ENCODE data around the gene PSMB11. TPM values are rescaled to one million over a fixed set of nuclear protein-coding genes. Genes with fewer than 3 reads are reported as not detected.

PSMB11 gene
- total and polyA plus RNA-seq, 10 of the 15 experiments (the other 5 are each of a cell fraction or from before 2014, with no cell fraction given) = not detected

DNA sequence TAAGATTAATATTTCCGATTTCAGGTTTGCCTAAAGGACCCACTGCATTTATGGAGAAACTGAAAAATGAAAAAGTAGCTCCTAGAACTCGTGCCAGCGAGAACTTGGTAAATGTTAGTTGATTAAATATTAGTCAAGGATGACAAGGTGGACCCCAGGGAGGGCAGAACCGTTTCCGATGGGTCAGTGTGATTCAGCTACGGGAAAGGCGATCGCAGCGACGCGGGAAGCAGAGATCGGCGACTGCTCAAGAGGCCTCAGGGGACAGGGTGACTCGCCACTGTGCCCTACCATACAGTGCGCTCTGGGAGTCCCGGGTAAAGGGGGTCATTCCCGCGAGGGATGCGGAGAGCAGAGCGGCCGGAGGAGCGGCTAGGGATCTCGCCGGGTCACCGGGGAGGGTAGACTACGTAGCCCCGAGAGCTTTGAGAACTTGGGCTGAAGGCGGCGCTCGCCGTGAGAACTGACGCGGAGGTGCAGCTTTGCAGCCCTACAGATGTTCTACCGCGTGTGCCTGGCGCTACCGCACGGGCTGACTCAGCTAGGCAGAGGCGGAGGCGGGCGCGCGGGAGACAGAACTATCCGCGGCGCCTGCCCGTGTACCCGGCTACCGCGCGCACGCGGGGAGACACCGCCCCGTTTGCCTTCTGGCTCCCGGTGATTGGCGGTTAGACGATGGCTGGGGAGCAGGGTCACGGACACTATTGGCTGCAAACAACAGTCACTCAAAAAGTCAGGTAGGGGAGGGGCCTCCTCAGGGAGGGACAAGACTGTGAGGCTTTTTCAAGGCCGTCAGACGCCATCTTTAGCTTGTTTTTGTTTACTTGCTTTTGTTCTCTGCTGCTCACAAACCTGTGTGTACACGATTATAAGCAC is 35.2 kb upstream of the PSMB11 start (continued):
- TF ChIP-seq NR2C2 (IDR thresholded peaks at IDR 0.05; ENCODE audit: borderline replicate concordance, control insufficient read depth, insufficient read length, low read depth) = no peak
- TF ChIP-seq, protein P1, sequence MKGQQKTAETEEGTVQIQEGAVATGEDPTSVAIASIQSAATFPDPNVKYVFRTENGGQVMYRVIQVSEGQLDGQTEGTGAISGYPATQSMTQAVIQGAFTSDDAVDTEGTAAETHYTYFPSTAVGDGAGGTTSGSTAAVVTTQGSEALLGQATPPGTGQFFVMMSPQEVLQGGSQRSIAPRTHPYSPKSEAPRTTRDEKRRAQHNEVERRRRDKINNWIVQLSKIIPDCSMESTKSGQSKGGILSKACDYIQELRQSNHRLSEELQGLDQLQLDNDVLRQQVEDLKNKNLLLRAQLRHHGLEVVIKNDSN (IDR thresholded peaks at IDR 0.05; ENCODE audit: borderline replicate concordance, extremely low read length, insufficient read depth, low read depth, low read length) = no peak
- TF ChIP-seq POLR2A (IDR thresholded peaks at IDR 0.05; ENCODE audit: low read depth, low read length) = peak; percentile 99
- TF ChIP-seq CREM (IDR thresholded peaks at IDR 0.05; ENCODE audit: low read depth) = 0 out of 2 replicates have a peak, but pooled peaks have one; percentile 43
- no peak for TF ChIP-seq YBX1 (IDR thresholded peaks at IDR 0.05)
- peak; percentile 73; the same call in 1 of the 2 replicates for TF ChIP-seq GATAD2B (conservative IDR thresholded peaks at IDR 0.05; ENCODE audit: low read depth)
- TF ChIP-seq, protein P2, sequence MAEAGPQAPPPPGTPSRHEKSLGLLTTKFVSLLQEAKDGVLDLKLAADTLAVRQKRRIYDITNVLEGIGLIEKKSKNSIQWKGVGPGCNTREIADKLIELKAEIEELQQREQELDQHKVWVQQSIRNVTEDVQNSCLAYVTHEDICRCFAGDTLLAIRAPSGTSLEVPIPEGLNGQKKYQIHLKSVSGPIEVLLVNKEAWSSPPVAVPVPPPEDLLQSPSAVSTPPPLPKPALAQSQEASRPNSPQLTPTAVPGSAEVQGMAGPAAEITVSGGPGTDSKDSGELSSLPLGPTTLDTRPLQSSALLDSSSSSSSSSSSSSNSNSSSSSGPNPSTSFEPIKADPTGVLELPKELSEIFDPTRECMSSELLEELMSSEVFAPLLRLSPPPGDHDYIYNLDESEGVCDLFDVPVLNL (IDR thresholded peaks at IDR 0.05; ENCODE audit: low read depth, low read length) = 0 out of 2 replicates have a peak, but pooled peaks have one; percentile 24
- peak; percentile 39; the same call in 1 of the 2 replicates for TF ChIP-seq CBX5 (IDR thresholded peaks at IDR 0.05; ENCODE audit: low read depth)
- TF ChIP-seq E4F1 (IDR thresholded peaks at IDR 0.05; ENCODE audit: borderline replicate concordance, partially characterized antibody) = peak; percentile 35
- TF ChIP-seq RB1 (IDR thresholded peaks at IDR 0.05; ENCODE audit: borderline replicate concordance) = peak; percentile 95
- peak; percentile 89; the same call in 1 of the 2 replicates for TF ChIP-seq ASH2L (IDR thresholded peaks at IDR 0.05; ENCODE audit: borderline replicate concordance, low read depth)
- peak; percentile 95 for TF ChIP-seq YY1 (IDR thresholded peaks at IDR 0.05; ENCODE audit: low read depth, low read length)
- TF ChIP-seq RELB (IDR thresholded peaks at IDR 0.05; ENCODE audit: low read depth) = peak; percentile 44; the same call in 1 of the 2 replicates
- peak; percentile 17 for TF ChIP-seq BCL3 (IDR thresholded peaks at IDR 0.05; ENCODE audit: borderline replicate concordance, insufficient read depth, low read depth, low read length, poor library complexity, severe bottlenecking)
- TF ChIP-seq ZNF274 (IDR thresholded peaks at IDR 0.05; ENCODE audit: insufficient read depth, insufficient read length) = no peak
- TF ChIP-seq NR2F1 (conservative IDR thresholded peaks at IDR 0.05) = peak; percentile 79
- TF ChIP-seq MEF2B (IDR thresholded peaks at IDR 0.05; ENCODE audit: partially characterized antibody, poor library complexity, severe bottlenecking) = peak; percentile 75
- TF ChIP-seq NFYA (IDR thresholded peaks at IDR 0.05; ENCODE audit: borderline replicate concordance, low read depth, low read length) = peak; percentile 48
- TF ChIP-seq NBN (IDR thresholded peaks at IDR 0.05) = peak; percentile 85
- peak; percentile 91 for TF ChIP-seq SMARCA5 (IDR thresholded peaks at IDR 0.05)
